CD4-positive, alpha-beta T cell treated with Interleukin-4 for 4 hours (primary cell): ENCODE data around the gene TMEM42.
"Not testable (repeated sequence)": the region's sequence is repeated elsewhere in the genome, so short reads cannot be mapped to it uniquely, and the experiment has no call there.

ENCODE experiments used
- DNase-seq: peaks from one replicate; pipeline ENCODE4 v3.0.0-alpha.2; 2020

Gene TMEM42

DNA sequence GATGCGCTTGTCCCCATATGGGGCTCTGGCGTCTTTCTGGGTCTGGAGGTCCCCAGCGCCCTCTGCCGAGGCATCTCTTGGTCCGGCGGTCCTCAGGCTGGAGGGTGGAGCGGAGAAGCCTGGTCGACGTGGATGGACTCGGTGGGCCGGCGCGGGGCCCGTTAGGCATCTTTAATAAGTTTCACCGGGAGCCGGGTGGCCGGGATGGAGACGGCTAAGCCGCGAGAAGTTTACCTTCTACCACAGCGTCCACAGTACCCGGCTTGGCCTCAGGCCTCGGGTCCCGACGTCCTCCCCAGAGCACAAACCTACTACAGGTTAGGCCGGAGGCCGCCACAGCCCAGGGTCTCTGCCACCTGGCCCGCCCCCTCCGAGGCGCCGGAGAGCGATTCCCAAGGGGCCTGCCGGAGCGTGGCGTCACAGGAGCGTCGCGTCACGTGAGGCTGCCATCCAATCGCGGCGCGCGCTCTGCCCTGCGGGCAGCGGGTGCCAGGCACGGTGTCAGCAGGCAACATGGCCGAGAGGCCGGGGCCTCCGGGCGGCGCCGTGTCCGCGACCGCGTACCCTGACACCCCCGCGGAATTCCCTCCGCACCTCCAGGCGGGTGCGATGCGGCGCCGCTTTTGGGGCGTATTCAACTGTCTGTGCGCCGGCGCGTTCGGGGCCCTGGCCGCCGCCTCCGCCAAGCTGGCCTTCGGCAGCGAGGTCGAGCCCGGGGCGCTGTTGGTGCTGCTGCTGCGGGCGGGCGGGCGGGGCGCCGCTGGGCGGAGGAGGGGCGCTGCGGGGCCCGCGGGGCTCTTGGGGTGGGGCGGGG is at the start of gene TMEM42:
TMEM42 (plus strand) TSS at position 501 of the 814 bp plus-strand sequence; CDS start at position 514, 13 bp downstream.
- peak; percentile 87 for DNase-seq

DNA sequence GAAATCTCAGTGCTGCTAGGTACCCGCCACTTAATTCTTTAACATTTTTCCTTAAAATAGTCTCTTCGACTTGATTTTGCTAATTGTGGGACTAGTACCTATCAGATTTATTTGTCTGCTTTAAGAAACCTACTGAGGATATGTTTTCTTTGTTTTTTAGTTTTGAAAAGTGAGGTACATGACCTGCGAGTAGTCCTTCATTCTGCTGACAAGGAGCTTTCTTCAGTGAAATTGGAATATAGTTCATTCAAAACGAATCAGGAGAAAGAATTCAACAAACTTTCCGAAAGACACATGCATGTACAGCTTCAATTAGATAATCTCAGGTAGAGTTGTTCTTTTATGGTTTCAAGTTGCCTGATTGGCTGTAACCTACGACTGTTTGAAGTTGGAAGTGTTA is 47.0 kb upstream of the TMEM42 start:
- DNase-seq: no peak

- DNase-seq: not testable (repeated sequence)
These were observed 45.4 kb upstream of the TMEM42 start for GRCh38 chr3:44816334-44816733.

- DNase-seq: not testable (repeated sequence)
These were observed 40.5 kb upstream of the TMEM42 start for GRCh38 chr3:44821206-44821605.

- DNase-seq: no peak
These were observed 36.3 kb upstream of the TMEM42 start for GRCh38 chr3:44825264-44825925.

DNA sequence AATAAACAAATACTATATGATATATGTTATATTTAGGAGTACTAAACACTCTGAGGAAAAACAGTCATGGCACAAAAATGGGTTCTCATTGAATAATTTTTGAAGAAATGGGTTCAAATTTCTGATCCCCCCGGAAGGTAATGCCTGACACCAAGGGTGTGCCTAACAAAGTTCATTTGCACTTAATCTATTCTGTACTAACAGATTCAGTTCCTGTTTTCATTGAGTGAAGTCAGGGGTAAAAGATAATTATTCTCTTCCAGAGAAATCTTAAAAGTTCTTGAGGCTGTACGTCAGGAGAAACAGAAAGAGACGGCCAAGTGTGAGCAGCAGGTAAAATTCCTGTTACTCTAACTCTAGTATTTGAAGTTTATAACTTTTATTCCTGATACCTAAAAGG is 34.5 kb upstream of the TMEM42 start:
- DNase-seq: no peak

GRCh38 chr3:44831232-44831631 is 30.5 kb upstream of the TMEM42 start:
- no peak for DNase-seq

DNA sequence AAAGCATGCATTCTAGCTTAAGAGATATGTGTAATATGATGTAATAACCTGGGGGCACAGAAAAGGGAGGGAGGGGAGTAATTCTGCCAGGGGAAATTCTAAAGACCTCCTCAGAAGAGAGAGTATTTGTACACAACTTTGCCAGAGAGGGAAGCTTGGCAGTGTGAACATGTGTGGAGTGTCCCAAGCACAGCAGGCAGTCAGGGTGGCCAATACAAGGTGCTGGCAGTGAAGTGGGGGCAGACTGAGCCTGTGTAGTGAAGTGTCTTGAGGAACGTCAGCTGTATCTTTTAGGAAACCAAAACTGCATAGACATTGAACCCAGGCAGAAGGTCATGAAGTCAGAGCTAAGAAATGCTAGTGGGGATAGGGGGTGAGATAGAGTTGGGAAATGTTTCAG is 29.7 kb upstream of the TMEM42 start:
- no peak for DNase-seq

DNA sequence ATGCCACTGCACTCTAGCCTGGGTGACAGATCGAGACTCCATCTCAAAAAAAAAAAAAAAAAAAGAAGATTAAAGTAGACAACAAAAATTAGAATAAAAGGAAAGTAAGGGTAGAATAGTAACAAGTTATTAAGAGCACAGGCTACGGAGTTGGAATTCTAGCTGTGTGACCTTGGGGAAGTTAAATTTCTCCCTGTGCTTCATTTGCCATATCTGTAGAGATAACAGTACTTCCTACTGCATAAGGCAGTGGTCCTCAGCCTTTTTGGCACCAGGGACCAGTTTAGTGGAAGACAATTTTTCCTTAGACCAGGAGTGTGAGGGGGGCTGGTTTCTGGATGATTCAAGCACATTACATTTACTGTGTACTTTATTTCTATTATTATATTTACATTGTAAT is 28.7 kb upstream of the TMEM42 start:
- no peak for DNase-seq

DNA sequence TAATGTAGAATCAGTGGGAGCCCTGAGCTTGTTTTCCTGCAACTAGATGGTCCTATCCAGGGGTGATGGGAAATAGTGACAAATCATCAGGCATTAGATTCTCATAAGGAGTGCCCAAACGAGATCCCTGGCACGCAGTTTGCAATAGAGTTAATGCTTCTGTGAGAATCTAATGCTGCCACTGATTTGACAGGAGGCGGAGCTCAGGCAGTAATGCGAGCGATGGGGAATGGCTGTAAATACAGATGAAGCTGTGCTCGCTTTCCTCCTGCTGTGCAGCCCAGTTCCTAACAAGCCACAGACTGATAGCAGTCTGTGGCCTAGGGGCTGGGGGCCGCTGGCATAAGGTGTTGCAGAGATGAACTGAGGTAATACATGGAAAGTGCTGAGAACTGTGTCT is 28.3 kb upstream of the TMEM42 start:
- DNase-seq: no peak

- DNase-seq: no peak
These were observed 26.0 kb upstream of the TMEM42 start for GRCh38 chr3:44835684-44836083.

- DNase-seq: no peak
These were observed 19.3 kb upstream of the TMEM42 start for GRCh38 chr3:44842376-44842775.

- DNase-seq: no peak
These were observed 15.9 kb upstream of the TMEM42 start for GRCh38 chr3:44845528-44846520.

GRCh38 chr3:44848634-44849033 is 13.1 kb upstream of the TMEM42 start:
- no peak for DNase-seq

GRCh38 chr3:44856663-44857062 is 5.0 kb upstream of the TMEM42 start:
- DNase-seq: not testable (repeated sequence)

DNA sequence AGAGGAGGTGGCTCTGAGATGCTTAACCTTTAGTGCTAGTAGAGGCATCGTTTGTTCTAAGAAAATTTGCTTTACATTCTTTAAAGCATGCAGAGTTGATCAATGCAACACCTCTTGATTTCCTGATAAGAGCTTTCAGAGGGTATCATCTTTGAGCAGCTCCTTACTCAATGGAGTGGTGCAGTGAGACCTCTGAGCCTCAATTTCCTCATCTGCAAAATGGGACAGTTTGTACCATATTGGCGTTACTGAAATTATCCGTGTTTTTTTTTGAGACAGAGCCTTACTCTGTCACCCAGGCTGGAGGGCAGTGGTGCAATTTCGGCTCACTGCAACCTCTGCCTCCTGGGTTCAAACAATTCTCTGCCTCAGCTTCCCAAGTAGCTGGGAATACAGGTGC is 1.6 kb upstream of the TMEM42 start:
- DNase-seq: no peak

DNA sequence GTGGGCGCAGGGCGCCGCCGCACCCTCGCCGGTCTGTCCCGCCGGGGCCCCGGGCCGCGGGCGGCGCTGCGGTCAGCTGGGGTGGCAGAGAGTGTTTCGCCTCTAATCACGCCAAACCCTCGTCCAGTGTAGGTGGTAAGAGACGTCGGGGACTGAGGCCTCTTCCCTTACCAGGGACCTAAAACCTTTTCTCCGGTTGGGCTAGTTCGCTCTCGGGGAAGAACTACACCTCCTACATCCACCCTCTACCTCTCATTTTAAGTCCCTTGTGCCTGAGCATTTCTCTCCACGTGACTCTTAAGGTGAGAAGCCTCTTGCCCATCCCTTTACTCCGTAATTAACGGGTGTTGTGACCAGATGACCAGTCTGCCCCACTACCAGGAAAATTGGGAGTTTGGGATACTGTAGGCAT is 520 bp downstream of the TMEM42 start:
- DNase-seq: peak; percentile 19

GRCh38 chr3:44865272-44866035 is 3.7 kb downstream of the TMEM42 start:
- DNase-seq: peak; percentile 12

GRCh38 chr3:44867421-44868111 is 5.9 kb downstream of the TMEM42 start:
- DNase-seq: no peak

- DNase-seq: no peak
These were observed 8.8 kb downstream of the TMEM42 start for GRCh38 chr3:44870375-44871061.

- no peak for DNase-seq
These were observed 12.6 kb downstream of the TMEM42 start, which contains the start of gene TGM4 for GRCh38 chr3:44874308-44874707. TSS of gene TGM4 (plus strand) at chr3:44874608. CDS start at chr3:44874679, 71 bp downstream.
